Measurements from ENCODE around the gene PCED1B.

The PCED1B gene

DNA sequence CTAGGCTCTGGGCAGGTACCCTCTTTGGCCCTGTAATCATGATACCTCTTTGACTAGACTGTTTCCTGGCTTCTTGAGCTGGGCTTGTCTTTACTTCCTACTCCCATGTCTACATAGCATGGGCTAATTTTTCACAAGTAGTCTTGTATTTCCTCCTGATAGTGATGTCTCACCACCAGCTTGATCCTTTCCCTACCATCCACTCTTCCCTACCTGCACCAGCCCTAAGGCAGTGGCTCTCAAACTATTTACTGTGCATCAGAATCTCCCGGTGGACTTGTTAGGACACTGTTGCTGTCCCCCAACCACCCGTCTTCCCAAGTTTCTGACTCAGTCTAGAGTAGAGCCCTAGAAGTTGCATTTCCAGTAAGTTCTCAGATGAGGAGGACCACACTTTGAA is 163.0 kb downstream of the PCED1B start:
- no peak overlapping the region for H3K27ac ChIP-seq (ENCODE audit: low read depth, low read length)
- no peaks in the 10 kb centered on the region for H3K27me3 ChIP-seq (ENCODE audit: insufficient read depth, low read length)
- no peaks in the 10 kb centered on the region for H3K36me3 ChIP-seq (ENCODE audit: insufficient read depth, low read length)
- H3K9me3 ChIP-seq (ENCODE audit: insufficient read depth, low read depth, low read length) = no peaks in the 10 kb centered on the region
- 89% methylated on average over 2 of the region's 2 CpGs for WGBS
- H3K4me1 ChIP-seq (ENCODE audit: insufficient read depth, low read length) = peaks cover 6% of the 10 kb centered on the region
- no peak overlapping the region for H3K4me3 ChIP-seq (ENCODE audit: low read length)
- no peak overlapping the region for H3K9ac ChIP-seq (ENCODE audit: low read depth, low read length)

DNA sequence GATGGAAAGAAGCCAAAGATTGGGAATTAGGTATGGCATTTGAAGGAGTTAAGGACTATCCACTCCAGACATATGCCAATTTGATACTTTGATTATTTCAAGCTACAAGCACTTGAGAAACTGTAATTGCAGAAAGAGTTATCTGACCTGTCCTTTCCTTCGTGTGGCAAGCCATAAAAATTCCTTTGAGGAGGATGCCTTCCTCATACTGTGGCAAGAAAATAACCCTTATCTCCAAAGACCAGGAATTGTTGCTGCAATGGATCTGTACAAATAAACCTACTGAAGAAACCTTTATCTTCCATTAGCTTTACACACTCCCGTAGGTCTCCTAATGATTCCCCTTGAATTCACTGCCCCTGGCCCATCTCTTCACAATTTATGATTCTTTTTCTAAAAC is 165.4 kb downstream of the PCED1B start:
- peaks cover 6% of the 10 kb centered on the region; the same call in 1 of the 2 replicates for H3K4me1 ChIP-seq (ENCODE audit: insufficient read depth, low read length)
- no peaks in the 10 kb centered on the region for H3K27me3 ChIP-seq (ENCODE audit: insufficient read depth, low read length)
- H3K9me3 ChIP-seq (ENCODE audit: insufficient read depth, low read depth, low read length) = no peaks in the 10 kb centered on the region
- WGBS = 88% methylated on average over 2 of the region's 2 CpGs
- H3K27ac ChIP-seq (ENCODE audit: low read depth, low read length) = no peak overlapping the region
- H3K9ac ChIP-seq (ENCODE audit: low read depth, low read length) = no peak overlapping the region
- H3K36me3 ChIP-seq (ENCODE audit: insufficient read depth, low read length) = no peaks in the 10 kb centered on the region
- H3K4me3 ChIP-seq (ENCODE audit: low read length) = no peak overlapping the region

DNA sequence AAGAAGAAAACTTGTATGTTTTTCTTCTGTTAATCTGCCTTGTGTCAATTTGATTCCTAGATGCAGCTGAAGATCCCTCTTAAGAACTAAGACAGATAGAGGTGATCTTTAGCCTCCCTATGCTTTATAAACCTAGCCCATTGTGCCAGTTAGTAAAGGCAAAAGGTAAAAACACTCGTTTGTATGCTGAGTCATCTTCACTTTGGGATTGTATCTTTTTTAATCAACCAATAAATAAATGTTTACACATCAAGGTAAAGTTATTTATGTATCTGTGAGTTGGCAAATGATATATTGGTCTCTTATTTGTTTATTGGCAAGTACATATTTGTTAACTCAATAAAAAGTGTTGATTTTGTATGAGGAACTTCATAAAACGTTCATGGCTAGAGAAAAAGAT is 166.2 kb downstream of the PCED1B start:
- H3K27ac ChIP-seq (ENCODE audit: low read depth, low read length) = no peak overlapping the region
- WGBS = no CpG with 5 or more reads among the region's 2 CpGs
- H3K4me3 ChIP-seq (ENCODE audit: low read length) = no peak overlapping the region
- no peaks in the 10 kb centered on the region for H3K36me3 ChIP-seq (ENCODE audit: insufficient read depth, low read length)
- peaks cover 8% of the 10 kb centered on the region; the same call in 1 of the 2 replicates for H3K4me1 ChIP-seq (ENCODE audit: insufficient read depth, low read length)
- H3K9me3 ChIP-seq (ENCODE audit: insufficient read depth, low read depth, low read length) = no peaks in the 10 kb centered on the region
- H3K9ac ChIP-seq (ENCODE audit: low read depth, low read length) = no peak overlapping the region
- H3K27me3 ChIP-seq (ENCODE audit: insufficient read depth, low read length) = no peaks in the 10 kb centered on the region

DNA sequence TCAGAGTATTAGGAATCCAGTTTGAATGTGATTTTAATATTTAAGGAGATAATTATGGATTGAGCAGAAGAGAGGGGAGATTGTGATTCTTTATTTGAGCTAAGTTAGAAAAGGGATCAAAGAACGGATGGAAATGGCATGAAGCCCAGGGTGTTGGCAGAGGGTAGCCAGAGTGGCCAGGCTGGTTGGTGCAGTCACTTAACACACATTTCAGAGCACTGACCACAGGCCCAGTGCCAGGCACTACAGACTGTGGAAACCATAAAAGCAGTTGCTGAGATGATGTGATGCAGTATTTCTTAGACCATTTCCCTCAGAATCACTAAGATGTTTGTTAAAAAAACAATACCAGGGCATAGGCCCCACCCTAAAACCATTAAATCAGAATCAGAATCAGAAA is 168.0 kb downstream of the PCED1B start:
- Histone ChIP-seq H3K9ac (ENCODE audit: low read depth, low read length) (no peak overlapping the region), H3K27me3 (ENCODE audit: insufficient read depth, low read length) (no peaks in the 10 kb centered on the region), H3K9me3 (ENCODE audit: insufficient read depth, low read depth, low read length) (peaks cover 4% of the 10 kb centered on the region; the same call in 1 of the 2 replicates), H3K4me3 (ENCODE audit: low read length) (no peak overlapping the region), H3K27ac (ENCODE audit: low read depth, low read length) (no peak overlapping the region), H3K4me1 (ENCODE audit: insufficient read depth, low read length) (peaks cover 8% of the 10 kb centered on the region; the same call in 1 of the 2 replicates), H3K36me3 (ENCODE audit: insufficient read depth, low read length) (no peaks in the 10 kb centered on the region)
- WGBS = 90% methylated on average over 1 of the region's 1 CpG

DNA sequence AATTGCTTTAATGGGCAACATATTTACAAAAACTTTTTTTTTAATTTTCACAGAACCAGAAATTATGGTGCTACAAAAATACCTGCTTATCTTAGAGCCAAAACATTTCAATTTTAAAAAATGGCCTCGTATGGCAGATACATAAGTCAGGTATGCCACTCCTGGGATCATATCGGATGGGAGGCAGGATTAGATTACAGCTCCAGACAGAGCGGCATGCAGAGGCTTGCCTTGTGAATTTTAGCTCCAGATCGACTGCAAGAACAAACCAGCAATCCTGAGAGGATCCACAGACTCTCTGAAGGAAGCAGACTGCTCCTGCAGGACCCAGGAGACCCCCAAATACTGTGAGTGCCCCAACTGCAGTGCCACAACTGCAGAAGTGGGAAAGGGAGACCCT is 169.7 kb downstream of the PCED1B start:
- peaks cover 4% of the 10 kb centered on the region; the same call in 1 of the 2 replicates for H3K9me3 ChIP-seq (ENCODE audit: insufficient read depth, low read depth, low read length)
- H3K4me3 ChIP-seq (ENCODE audit: low read length) = no peak overlapping the region
- no peak overlapping the region for H3K27ac ChIP-seq (ENCODE audit: low read depth, low read length)
- H3K27me3 ChIP-seq (ENCODE audit: insufficient read depth, low read length) = no peaks in the 10 kb centered on the region
- peaks cover 8% of the 10 kb centered on the region; the same call in 1 of the 2 replicates for H3K4me1 ChIP-seq (ENCODE audit: insufficient read depth, low read length)
- WGBS = 73% methylated on average over 4 of the region's 4 CpGs
- H3K36me3 ChIP-seq (ENCODE audit: insufficient read depth, low read length) = no peaks in the 10 kb centered on the region
- H3K9ac ChIP-seq (ENCODE audit: low read depth, low read length) = no peak overlapping the region

DNA sequence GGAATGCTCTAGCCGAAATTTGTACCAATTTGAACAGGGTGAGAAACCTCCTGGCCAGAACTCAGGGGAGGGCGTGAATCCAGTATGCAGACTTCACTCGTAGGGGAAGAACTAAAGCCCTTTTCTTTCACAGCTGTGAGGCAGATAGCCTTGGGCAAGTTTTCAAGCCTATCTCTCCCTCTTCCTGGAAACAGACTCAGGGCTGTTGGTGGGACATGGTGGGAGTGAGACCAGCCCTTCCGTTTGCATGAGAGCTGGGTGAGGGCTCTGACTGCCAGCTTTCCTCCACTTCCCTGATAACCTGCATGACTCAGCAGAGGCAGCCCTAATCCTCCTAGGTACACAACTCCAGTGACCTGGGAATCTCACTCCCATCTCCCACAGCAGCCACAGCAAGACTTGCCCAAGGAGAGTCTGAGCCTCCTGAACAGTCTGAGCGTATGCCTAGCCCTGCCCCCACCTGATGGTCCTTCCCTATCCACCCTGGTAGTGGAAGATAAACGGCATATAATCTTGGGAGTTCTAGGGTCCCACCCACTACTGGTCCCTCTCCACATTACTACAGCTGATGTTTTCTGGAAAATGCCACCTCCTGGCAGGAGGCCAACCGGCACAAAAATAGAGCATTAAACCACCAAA is 170.4 kb downstream of the PCED1B start:
- Histone ChIP-seq H3K9me3 (ENCODE audit: insufficient read depth, low read depth, low read length) (peaks cover 4% of the 10 kb centered on the region; the same call in 1 of the 2 replicates), H3K36me3 (ENCODE audit: insufficient read depth, low read length) (no peaks in the 10 kb centered on the region), H3K4me1 (ENCODE audit: insufficient read depth, low read length) (peaks cover 8% of the 10 kb centered on the region; the same call in 1 of the 2 replicates), H3K9ac (ENCODE audit: low read depth, low read length) (0 out of 2 replicates have a peak overlapping the region, but pooled peaks have one; percentile 1), H3K27me3 (ENCODE audit: insufficient read depth, low read length) (no peaks in the 10 kb centered on the region), H3K4me3 (ENCODE audit: low read length) (no peak overlapping the region), H3K27ac (ENCODE audit: low read depth, low read length) (no peak overlapping the region)
- 62% methylated on average over 7 of the region's 7 CpGs for WGBS

DNA sequence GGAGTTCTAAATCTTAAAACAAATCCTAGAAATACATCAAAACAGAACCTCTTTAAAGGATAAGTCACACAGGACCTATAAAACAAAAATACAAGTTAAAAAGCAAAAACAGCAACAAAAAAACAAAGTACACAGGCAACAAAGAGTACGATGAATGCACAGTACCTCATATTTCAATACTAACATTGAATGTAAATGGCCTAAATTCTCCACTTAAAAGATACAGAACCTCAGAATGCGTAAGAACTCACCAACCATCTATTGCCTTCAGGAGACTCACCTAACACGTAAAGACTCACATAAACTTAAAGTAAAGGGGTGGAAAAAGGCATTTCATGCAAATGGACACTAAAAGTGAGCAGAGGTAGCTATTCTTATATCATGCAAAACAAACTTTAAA is 172.5 kb downstream of the PCED1B start:
- no peak overlapping the region for H3K9ac ChIP-seq (ENCODE audit: low read depth, low read length)
- H3K27me3 ChIP-seq (ENCODE audit: insufficient read depth, low read length) = no peaks in the 10 kb centered on the region
- peaks cover 4% of the 10 kb centered on the region; the same call in 1 of the 2 replicates for H3K9me3 ChIP-seq (ENCODE audit: insufficient read depth, low read depth, low read length)
- no peak overlapping the region for H3K4me3 ChIP-seq (ENCODE audit: low read length)
- 100% methylated on average over 2 of the region's 3 CpGs for WGBS
- H3K27ac ChIP-seq (ENCODE audit: low read depth, low read length) = no peak overlapping the region
- H3K36me3 ChIP-seq (ENCODE audit: insufficient read depth, low read length) = no peaks in the 10 kb centered on the region
- H3K4me1 ChIP-seq (ENCODE audit: insufficient read depth, low read length) = peaks cover 8% of the 10 kb centered on the region; the same call in 1 of the 2 replicates

DNA sequence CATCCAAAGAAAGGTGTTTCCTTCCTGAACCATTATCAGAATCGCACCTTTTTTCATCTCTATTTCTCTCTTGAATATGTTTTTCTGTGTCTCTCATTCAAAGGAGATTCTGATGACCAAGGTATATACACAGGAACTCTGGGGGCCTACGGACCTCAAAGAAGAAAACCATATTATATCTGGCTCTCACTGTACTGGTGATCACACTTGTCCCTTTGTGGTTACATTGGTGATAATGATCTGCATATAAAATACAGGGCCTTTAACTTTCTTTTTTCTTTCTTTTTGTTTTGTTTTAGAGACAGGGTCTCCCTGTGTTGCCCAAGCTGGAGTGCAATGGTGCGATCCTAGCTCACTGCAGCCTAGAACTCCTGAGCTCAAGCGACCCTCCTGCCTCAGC is 185.5 kb downstream of the PCED1B start:
- 90% methylated on average over 4 of the region's 4 CpGs for WGBS
- Histone ChIP-seq H3K4me1 (ENCODE audit: insufficient read depth, low read length) (no peaks in the 10 kb centered on the region), H3K4me3 (ENCODE audit: low read length) (no peak overlapping the region), H3K27me3 (ENCODE audit: insufficient read depth, low read length) (no peaks in the 10 kb centered on the region), H3K36me3 (ENCODE audit: insufficient read depth, low read length) (no peaks in the 10 kb centered on the region), H3K9me3 (ENCODE audit: insufficient read depth, low read depth, low read length) (no peaks in the 10 kb centered on the region; the same call in 1 of the 2 replicates), H3K9ac (ENCODE audit: low read depth, low read length) (no peak overlapping the region), H3K27ac (ENCODE audit: low read depth, low read length) (no peak overlapping the region)

DNA sequence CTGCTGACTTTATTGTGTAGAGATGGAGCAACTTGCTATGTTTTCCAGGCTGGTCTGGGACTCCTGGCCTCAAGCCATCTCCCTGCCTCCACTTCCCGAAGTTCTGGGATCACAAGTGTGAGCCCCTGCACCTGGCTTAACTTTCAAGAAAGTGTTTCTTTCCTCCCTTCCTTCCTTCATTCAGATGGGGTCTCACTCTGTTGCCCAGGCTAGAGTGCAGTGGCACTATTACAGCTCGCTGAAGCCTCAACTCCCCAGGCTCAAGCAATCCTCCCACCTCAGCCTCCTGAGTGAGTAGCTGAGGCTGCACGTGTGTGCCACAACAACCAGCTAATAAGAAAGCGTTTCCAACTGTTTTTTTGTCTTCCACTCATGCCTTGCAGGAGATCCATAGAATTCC is 186.0 kb downstream of the PCED1B start:
- Histone ChIP-seq H3K9me3 (ENCODE audit: insufficient read depth, low read depth, low read length) (no peaks in the 10 kb centered on the region; the same call in 1 of the 2 replicates), H3K36me3 (ENCODE audit: insufficient read depth, low read length) (no peaks in the 10 kb centered on the region), H3K27ac (ENCODE audit: low read depth, low read length) (no peak overlapping the region), H3K4me1 (ENCODE audit: insufficient read depth, low read length) (no peaks in the 10 kb centered on the region), H3K27me3 (ENCODE audit: insufficient read depth, low read length) (no peaks in the 10 kb centered on the region), H3K9ac (ENCODE audit: low read depth, low read length) (no peak overlapping the region), H3K4me3 (ENCODE audit: low read length) (no peak overlapping the region)
- 96% methylated on average over 4 of the region's 4 CpGs for WGBS

DNA sequence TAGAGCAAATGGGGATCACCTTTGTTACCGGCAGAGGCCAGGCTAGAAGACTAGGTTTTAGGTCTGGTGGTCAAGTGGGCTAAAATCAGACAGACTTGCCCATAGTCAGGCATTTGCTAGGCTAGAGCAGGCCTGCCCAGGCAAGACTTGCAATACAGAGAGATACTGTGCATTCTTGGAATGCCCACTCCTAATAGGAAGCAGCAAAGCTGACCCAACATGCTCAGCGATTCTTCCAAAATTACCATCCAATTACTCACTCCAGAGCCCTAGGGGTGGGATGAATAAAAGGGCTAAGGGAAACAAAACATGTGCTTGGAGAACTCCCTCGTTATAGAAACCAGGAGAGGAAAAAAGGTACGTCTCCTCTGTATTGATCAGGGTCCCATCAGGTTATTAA is 188.2 kb downstream of the PCED1B start:
- Histone ChIP-seq H3K27me3 (ENCODE audit: insufficient read depth, low read length) (no peaks in the 10 kb centered on the region), H3K4me3 (ENCODE audit: low read length) (no peak overlapping the region), H3K4me1 (ENCODE audit: insufficient read depth, low read length) (no peaks in the 10 kb centered on the region), H3K9me3 (ENCODE audit: insufficient read depth, low read depth, low read length) (no peaks in the 10 kb centered on the region; the same call in 1 of the 2 replicates), H3K9ac (ENCODE audit: low read depth, low read length) (no peak overlapping the region), H3K36me3 (ENCODE audit: insufficient read depth, low read length) (no peaks in the 10 kb centered on the region), H3K27ac (ENCODE audit: low read depth, low read length) (no peak overlapping the region)
- WGBS = 96% methylated on average over 3 of the region's 4 CpGs

DNA sequence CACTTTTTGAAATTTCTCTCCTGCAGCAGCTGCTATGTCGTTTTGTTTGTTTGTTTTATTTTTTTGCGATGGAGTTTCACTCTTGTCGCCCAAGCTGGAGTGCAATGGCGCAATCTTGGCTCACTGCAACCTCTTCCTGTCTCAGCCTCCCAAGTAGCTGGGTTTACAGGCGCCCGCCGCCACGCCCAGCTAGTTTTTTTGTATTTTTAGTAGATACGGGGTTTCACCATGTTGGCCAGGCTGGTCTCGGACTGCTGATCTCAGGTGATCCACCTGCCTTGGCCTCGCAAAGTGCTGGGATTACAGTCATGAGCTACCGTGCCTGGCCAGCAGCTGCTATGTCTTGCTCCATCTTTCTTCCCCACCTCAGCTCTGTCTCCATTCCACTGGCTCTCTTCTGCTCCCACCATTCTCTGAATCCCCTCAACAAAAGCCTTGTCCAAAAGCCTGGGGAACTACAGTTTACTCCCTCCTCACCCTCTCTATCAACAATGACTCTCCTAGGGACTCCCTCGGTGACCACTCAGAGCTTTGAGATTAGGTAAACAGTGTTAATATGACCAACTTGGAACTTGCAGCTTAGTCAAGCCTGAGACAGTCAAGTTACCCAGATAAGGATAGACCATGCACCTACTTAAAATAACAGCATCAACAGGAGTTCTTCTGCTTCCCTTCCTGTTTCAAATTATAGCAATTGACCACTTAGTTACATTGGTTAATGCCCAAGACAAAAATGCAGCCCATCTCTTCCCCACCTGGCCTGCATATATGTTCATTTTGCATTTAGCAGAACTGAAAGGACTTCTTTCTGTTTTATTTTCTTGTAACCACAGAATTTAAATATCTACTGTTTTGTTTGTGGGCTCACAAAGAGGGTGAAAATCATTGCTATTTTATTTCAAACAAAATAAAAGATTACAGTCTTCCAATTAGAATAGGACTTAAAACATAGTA is 189.4 kb downstream of the PCED1B start:
- Histone ChIP-seq H3K4me3 (ENCODE audit: low read length) (no peak overlapping the region), H3K36me3 (ENCODE audit: insufficient read depth, low read length) (no peaks in the 10 kb centered on the region), H3K4me1 (ENCODE audit: insufficient read depth, low read length) (no peaks in the 10 kb centered on the region), H3K9ac (ENCODE audit: low read depth, low read length) (no peak overlapping the region), H3K27me3 (ENCODE audit: insufficient read depth, low read length) (no peaks in the 10 kb centered on the region), H3K27ac (ENCODE audit: low read depth, low read length) (no peak overlapping the region), H3K9me3 (ENCODE audit: insufficient read depth, low read depth, low read length) (no peaks in the 10 kb centered on the region; the same call in 1 of the 2 replicates)
- WGBS = 94% methylated on average over 13 of the region's 13 CpGs

All from HUES64 (cell line).